ENCODE measurements around the gene ABCG8.

Gene ABCG8

GRCh38 chr2:43925431-43925830 is 86.7 kb downstream of the ABCG8 start:
- DNase-seq (ENCODE audit: low spot score) = no peak

GRCh38 chr2:43927442-43927841 is 88.7 kb downstream of the ABCG8 start:
- DNase-seq (ENCODE audit: low spot score) = no peak

GRCh38 chr2:43931293-43931692 is 92.5 kb downstream of the ABCG8 start:
- no peak for DNase-seq (ENCODE audit: low spot score)

All from Ammon's horn (tissue), 1 donor.